Vagina (tissue), 2 donors: ENCODE results near the gene ANKRD33. TPM values are rescaled to one million over a fixed set of nuclear protein-coding genes. Genes with fewer than 3 reads are reported as not detected.

ENCODE experiments used
- DNase-seq, 2 donors: peaks; one replicate each; pipeline ENCODE4 v3.0.0-alpha.2; 2017; ENCODE audit errors: extremely low spot score in 2 of 2
- H3K27ac ChIP-seq: fragments of 200-600 bp; sonication (generic); one replicate; pipeline ENCODE4 v1.5.1; 2019
- H3K27me3 ChIP-seq: fragments of 200-600 bp; sonication (generic); one replicate; pipeline ENCODE4 v1.5.1; 2019
- H3K36me3 ChIP-seq, 2 donors: fragments of 200-600 bp; sonication (generic); one replicate each; pipeline ENCODE4 v1.5.1; 2017 to 2019
- H3K4me1 ChIP-seq: fragments of 200-600 bp; sonication (generic); one replicate; pipeline ENCODE4 v1.5.1; 2019
- H3K4me3 ChIP-seq, 2 donors: fragments of 200-600 bp; sonication (generic); 1 replicate in 1 of 2; 2 replicates in 1 of 2; pipeline ENCODE4 v1.5.1; 2016 to 2019
- H3K9me3 ChIP-seq: fragments of 200-600 bp; sonication (generic); one replicate; pipeline ENCODE4 v1.5.1; 2019
- POLR2A ChIP-seq, 2 donors: fragments of 450-650 bp; IDR thresholded peaks; one replicate each; pipeline ENCODE4 v1.6.1; 2017; ENCODE audit warnings: antibody characterized with exemption in 2 of 2, mild to moderate bottlenecking in 2 of 2, moderate library complexity in 2 of 2
- POLR2AphosphoS5 ChIP-seq, 2 donors: sonication (generic); formaldehyde crosslinking; IDR thresholded peaks; one replicate each; pipeline ENCODE4 v1.9.0; 2017; ENCODE audit warnings: antibody characterized with exemption in 2 of 2, mild to moderate bottlenecking in 2 of 2, low read depth in 1 of 2; ENCODE audit not compliant: insufficient read depth in 1 of 2
- intact Hi-C: fragments of 100-400 bp; cut with DNase I; formaldehyde crosslinking; loops from one replicate; pipeline ENCODE4 v1.15.1; 2023
- total RNA-seq: library from RNA; depleted of rRNA; stranded (reverse); fragments of >200 nt; gene quantifications from one replicate; pipeline ENCODE4 v1.2.3, GENCODE V29; 2016
- TF ChIP-seq, protein P1 (sequence below), 3 experiments: fragments of 450-650 bp in 2 of 3; fragments of 200-600 bp in 1 of 3; sonication (generic) in 1 of 3; IDR thresholded peaks; one replicate each; pipeline ENCODE4 v1.5.1; 2017 to 2019; ENCODE audit warnings: antibody characterized with exemption in 3 of 3, mild to moderate bottlenecking in 2 of 3, moderate library complexity in 2 of 3

Gene ANKRD33
- total RNA-seq, 1 donor from 2014 or later, result not detected

DNA sequence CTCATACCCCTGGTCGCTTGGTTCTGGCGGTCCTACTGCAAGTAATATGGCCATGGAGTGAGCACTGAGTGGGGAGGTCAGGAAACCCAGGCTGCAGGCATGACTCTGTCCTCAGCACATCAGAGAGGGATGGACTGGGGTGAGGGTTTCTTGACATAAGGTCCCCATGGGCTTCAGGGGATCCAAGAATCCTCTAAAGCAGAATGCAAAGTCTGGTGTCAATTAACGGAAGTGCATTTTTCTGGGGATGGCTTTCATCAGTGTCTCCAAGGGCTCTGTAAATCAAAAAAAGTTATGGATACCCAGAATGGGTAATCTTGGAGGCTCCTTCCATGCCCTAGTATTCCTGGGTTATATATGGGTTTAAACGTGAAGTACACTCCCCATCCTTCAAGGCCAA, 43.0 kb upstream of the ANKRD33 start:
- Histone ChIP-seq H3K36me3 (no peaks in the 10 kb centered on the region), H3K4me1 (peaks cover 26% of the 10 kb centered on the region), H3K27ac (no peak overlapping the region), H3K9me3 (no peaks in the 10 kb centered on the region), H3K4me3 (no peak overlapping the region), H3K27me3 (no peaks in the 10 kb centered on the region)
- intact Hi-C loops, result no loop called here
- TF ChIP-seq POLR2A (IDR thresholded peaks at IDR 0.05), result no peak
- TF ChIP-seq, protein P1, sequence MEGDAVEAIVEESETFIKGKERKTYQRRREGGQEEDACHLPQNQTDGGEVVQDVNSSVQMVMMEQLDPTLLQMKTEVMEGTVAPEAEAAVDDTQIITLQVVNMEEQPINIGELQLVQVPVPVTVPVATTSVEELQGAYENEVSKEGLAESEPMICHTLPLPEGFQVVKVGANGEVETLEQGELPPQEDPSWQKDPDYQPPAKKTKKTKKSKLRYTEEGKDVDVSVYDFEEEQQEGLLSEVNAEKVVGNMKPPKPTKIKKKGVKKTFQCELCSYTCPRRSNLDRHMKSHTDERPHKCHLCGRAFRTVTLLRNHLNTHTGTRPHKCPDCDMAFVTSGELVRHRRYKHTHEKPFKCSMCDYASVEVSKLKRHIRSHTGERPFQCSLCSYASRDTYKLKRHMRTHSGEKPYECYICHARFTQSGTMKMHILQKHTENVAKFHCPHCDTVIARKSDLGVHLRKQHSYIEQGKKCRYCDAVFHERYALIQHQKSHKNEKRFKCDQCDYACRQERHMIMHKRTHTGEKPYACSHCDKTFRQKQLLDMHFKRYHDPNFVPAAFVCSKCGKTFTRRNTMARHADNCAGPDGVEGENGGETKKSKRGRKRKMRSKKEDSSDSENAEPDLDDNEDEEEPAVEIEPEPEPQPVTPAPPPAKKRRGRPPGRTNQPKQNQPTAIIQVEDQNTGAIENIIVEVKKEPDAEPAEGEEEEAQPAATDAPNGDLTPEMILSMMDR (IDR thresholded peaks at IDR 0.05), result no peak
- TF ChIP-seq POLR2AphosphoS5 (IDR thresholded peaks at IDR 0.05; ENCODE audit: insufficient read depth in 1 of 2, low read depth in 1 of 2), result no peak
- DNase-seq, result no peak

- H3K27ac ChIP-seq, result no peak overlapping the region
- no peak overlapping the region for H3K4me3 ChIP-seq
- intact Hi-C loops, result no loop called here
- DNase-seq, result no peak
- TF ChIP-seq POLR2A (IDR thresholded peaks at IDR 0.05), result no peak
- TF ChIP-seq, protein P1 (IDR thresholded peaks at IDR 0.05), result no peak
- no peak for TF ChIP-seq POLR2AphosphoS5 (IDR thresholded peaks at IDR 0.05; ENCODE audit: insufficient read depth in 1 of 2, low read depth in 1 of 2)
- no peaks in the 10 kb centered on the region for H3K9me3 ChIP-seq
- H3K4me1 ChIP-seq, result peaks cover 26% of the 10 kb centered on the region
- H3K36me3 ChIP-seq, result no peaks in the 10 kb centered on the region
- H3K27me3 ChIP-seq, result no peaks in the 10 kb centered on the region
Observed at GRCh38 chr12:51845482-51845881, 42.4 kb upstream of the ANKRD33 start.

DNA sequence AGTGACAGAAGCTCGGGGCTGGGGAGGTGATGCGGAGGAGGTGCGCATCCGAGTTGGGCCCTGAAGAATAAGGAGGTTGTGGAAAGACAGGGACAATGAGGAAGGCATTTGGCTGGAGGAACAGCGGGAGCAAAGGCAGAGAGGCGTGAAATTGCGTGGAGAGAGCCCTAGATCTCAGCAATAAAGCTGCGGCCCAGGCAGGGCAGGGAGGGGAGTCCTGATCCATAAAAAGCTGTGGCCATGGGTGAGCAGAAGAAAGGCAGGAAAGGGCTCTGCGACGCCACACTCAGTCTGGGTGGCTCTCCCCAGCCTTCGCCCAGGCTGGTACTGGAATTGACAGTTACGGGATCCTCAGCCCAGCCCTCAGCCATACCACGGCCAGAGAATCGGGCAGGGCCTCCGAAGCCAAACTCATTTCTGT, 41.6 kb upstream of the ANKRD33 start:
- intact Hi-C loops, result no loop called here
- no peaks in the 10 kb centered on the region for H3K9me3 ChIP-seq
- no peak for DNase-seq
- no peaks in the 10 kb centered on the region for H3K36me3 ChIP-seq
- H3K27me3 ChIP-seq, result no peaks in the 10 kb centered on the region
- peak overlapping the region; percentile 33 for H3K27ac ChIP-seq
- H3K4me3 ChIP-seq, result peak overlapping the region; percentile 57 to 80
- peaks cover 34% of the 10 kb centered on the region for H3K4me1 ChIP-seq
- no peak for TF ChIP-seq POLR2AphosphoS5 (IDR thresholded peaks at IDR 0.05; ENCODE audit: insufficient read depth in 1 of 2, low read depth in 1 of 2)
- TF ChIP-seq POLR2A (IDR thresholded peaks at IDR 0.05), result no peak
- TF ChIP-seq, protein P1 (IDR thresholded peaks at IDR 0.05), result no peak

DNA sequence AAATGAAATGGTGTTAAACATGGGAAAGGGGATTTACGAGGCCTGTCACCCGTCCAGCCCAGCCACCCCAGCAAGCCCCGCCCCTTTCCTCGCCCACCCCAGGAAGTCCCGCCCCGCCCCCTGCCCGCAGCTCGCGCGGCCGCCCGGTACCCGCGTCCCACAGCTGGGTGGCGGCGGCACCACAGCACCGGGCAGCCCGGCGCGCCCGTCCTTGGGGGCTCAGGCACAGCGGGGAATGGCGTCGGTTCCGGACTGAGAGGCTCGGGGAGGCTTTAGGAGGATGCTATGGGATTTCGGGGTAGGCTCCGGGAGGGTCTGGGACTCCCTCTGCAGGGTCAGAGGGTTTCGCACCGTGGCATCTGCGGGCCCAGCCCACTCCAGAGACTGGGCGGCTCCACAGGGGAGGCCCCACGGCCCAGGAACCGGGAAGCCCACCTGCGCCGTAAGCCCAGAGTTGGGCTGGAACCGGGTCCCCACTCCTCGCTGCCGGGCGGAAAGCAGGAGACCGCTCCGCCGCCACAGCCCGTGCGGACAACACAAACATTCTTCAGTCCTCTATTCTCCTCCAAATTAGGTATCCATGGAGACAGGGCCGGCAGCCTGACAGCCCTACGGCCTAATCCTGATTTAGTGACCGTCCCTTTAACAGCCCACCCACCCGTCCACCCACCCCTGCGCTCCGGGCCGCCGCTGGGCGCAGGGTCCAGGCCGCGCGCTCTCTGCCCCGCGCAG, 40.8 kb upstream of the ANKRD33 start:
- H3K4me1 ChIP-seq, result peaks cover 42% of the 10 kb centered on the region
- H3K9me3 ChIP-seq, result no peaks in the 10 kb centered on the region
- TF ChIP-seq, protein P1 (IDR thresholded peaks at IDR 0.05), result no peak
- TF ChIP-seq POLR2A (IDR thresholded peaks at IDR 0.05) (peak in 1 of 2 donors; percentile 41), POLR2AphosphoS5 (IDR thresholded peaks at IDR 0.05; ENCODE audit: insufficient read depth in 1 of 2, low read depth in 1 of 2) (peak in 1 of 2 donors; percentile 70)
- DNase-seq, result no peak
- H3K27ac ChIP-seq, result peak overlapping the region; percentile 83
- intact Hi-C loops, result no loop called here
- H3K27me3 ChIP-seq, result no peaks in the 10 kb centered on the region
- H3K4me3 ChIP-seq, result peak overlapping the region; percentile 57 to 80
- no peaks in the 10 kb centered on the region for H3K36me3 ChIP-seq

GRCh38 chr12:51847643-51848325, 40.1 kb upstream of the ANKRD33 start:
- intact Hi-C loops, result no loop called here
- peak overlapping the region; percentile 83 for H3K27ac ChIP-seq
- H3K36me3 ChIP-seq, result no peaks in the 10 kb centered on the region
- DNase-seq, result no peak
- TF ChIP-seq POLR2AphosphoS5 (IDR thresholded peaks at IDR 0.05; ENCODE audit: insufficient read depth in 1 of 2, low read depth in 1 of 2) (no peak), POLR2A (IDR thresholded peaks at IDR 0.05) (no peak)
- TF ChIP-seq, protein P1 (IDR thresholded peaks at IDR 0.05), result no peak
- H3K4me3 ChIP-seq, result peak overlapping the region; percentile 57 to 80
- no peaks in the 10 kb centered on the region for H3K9me3 ChIP-seq
- H3K4me1 ChIP-seq, result peaks cover 45% of the 10 kb centered on the region
- no peaks in the 10 kb centered on the region for H3K27me3 ChIP-seq
